Upper lobe of left lung (tissue), 4 donors: ENCODE data around the gene GORASP1.

Source experiments
- POLR2A ChIP-seq, 4 donors: fragments of 450-650 bp; IDR thresholded peaks; one replicate each; pipeline ENCODE4 v1.5.1; 2016 to 2017; ENCODE audit warnings: antibody characterized with exemption in 4 of 4, mild to moderate bottlenecking in 2 of 4
- TF ChIP-seq, protein P1 (sequence below), 6 experiments: fragments of 450-650 bp in 4 of 6; fragments of 200-600 bp in 2 of 6; sonication (generic) in 2 of 6; IDR thresholded peaks; one replicate each; pipeline ENCODE4 v1.5.1; 2016 to 2019; ENCODE audit warnings: antibody characterized with exemption in 6 of 6

DNA sequence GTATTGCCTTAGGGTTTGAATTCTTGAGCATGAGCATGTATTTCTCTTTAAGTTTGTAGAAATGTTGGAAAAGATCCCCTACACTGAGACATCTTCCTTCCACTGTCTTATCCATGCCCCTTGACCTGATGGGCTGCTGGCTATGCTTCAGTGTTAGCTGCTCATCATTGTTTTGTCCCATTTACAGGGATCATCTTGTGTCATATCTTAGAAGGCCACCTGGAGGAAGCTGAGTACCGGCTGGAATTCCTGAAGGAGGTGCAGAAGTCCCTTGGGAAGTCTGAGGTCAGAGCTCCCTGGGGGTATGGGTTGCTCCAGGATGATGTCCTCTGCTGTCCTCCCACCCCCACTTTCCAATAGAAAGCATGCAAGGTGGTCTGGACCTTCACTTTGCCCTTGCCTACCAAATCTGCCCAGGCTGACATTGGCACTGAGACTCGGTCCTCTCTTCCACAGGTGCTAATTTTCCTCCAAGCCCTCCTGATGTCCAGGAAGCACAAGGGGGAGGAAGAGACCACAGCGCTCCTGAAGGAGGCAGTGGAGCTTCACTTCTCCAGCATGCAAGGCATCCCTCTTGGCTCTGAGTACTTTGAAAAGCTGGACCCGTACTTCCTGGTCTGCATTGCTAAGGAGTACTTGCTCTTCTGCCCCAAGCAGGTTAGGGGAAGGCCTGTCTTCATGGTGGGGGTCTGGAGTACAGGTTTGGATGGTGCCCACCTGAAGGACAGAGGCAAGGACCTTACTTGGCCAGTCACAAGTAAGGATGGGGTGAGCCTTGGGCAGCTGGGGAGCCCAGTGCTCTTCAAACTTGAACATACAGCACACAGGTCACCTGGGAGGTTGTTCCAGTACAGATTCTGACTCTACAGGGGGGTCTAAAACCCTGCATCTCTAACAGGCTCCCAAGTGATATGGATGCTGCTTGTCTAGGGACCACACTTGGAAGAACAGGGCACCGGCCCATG lies 17.7 kb upstream of the GORASP1 start:
- no peak for TF ChIP-seq POLR2A (IDR thresholded peaks at IDR 0.05)
- TF ChIP-seq, protein P1, sequence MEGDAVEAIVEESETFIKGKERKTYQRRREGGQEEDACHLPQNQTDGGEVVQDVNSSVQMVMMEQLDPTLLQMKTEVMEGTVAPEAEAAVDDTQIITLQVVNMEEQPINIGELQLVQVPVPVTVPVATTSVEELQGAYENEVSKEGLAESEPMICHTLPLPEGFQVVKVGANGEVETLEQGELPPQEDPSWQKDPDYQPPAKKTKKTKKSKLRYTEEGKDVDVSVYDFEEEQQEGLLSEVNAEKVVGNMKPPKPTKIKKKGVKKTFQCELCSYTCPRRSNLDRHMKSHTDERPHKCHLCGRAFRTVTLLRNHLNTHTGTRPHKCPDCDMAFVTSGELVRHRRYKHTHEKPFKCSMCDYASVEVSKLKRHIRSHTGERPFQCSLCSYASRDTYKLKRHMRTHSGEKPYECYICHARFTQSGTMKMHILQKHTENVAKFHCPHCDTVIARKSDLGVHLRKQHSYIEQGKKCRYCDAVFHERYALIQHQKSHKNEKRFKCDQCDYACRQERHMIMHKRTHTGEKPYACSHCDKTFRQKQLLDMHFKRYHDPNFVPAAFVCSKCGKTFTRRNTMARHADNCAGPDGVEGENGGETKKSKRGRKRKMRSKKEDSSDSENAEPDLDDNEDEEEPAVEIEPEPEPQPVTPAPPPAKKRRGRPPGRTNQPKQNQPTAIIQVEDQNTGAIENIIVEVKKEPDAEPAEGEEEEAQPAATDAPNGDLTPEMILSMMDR (IDR thresholded peaks at IDR 0.05), result peak; percentile 17 to 66 (median 35)
